GM21423 (cell line): ENCODE data around the gene PDE4DIP.
A peak's percentile ranks its signal among the peaks of the same experiment; 100 is the strongest.
"Not testable (repeated sequence)": the region's sequence is repeated elsewhere in the genome, so short reads cannot be mapped to it uniquely, and the experiment has no call there.

Source experiments
- ATAC-seq: cut with Tn5 transposase; IDR thresholded peaks from one replicate; pipeline ENCODE4 v1.9.1; 2021; ENCODE audit warnings: mild to moderate bottlenecking, moderate library complexity; ENCODE audit not compliant: unreplicated experiment

Gene PDE4DIP

GRCh38 chr1:148967580-148967979, 123.4 kb downstream of the PDE4DIP start:
- ATAC-seq, result not testable (repeated sequence)

DNA sequence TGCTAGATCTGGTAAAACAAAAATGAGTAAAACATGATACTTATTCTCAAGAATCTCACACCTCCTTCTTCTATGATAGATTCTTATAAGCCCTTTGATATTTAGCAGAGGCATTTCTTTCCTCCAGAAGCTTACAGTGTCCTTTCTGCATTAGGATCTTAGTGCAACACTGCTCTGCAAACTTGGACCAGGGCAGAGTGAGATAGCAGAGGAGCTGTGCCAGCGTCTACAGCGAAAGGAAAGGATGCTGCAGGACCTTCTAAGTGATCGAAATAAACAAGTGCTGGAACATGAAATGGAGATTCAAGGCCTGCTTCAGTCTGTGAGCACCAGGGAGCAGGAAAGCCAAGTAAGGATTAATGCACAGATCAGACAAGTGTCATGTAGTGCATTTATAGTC, 124.5 kb downstream of the PDE4DIP start:
- ATAC-seq, result not testable (repeated sequence)

DNA sequence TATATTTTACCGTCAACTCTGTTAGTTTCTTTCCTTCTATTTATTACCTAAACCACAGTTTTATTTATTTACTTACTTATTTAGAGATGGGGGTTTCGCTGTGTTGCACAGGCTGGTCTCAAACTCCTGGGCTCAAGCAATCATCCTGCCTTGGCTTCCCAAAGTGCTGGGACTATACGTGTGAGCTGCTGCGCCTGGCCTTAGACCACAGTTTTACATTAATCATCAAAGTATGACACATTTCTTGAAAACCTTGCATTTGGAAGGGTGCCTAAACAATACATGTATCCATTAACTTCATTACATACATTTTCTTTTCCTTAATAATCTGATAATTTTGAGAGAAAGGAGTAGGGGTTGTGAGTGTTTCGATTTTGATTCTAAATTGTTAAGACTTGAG, 124.9 kb downstream of the PDE4DIP start:
- not testable (repeated sequence) for ATAC-seq

- ATAC-seq, result peak; percentile 38
Measured at GRCh38 chr1:148975453-148975852, 131.2 kb downstream of the PDE4DIP start.

GRCh38 chr1:148975866-148976537, 131.8 kb downstream of the PDE4DIP start:
- peak; percentile 51 for ATAC-seq

DNA sequence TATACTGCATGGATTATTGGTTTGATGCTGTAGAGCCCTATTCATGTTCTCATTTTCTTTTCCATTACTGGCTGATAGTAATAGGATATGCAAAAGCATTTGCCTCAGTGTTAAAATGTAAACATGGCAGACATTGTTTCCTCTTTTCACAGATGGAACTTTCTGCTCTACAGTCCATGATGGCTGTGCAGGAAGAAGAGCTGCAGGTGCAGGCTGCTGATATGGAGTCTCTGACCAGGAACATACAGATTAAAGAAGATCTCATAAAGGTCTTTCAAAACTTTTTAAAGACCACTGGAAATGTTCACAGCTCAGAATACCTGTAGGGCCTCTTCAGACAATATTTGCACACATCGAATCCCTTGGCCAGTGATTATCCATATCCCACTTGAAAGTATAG, 133.6 kb downstream of the PDE4DIP start:
- ATAC-seq, result not testable (repeated sequence)

DNA sequence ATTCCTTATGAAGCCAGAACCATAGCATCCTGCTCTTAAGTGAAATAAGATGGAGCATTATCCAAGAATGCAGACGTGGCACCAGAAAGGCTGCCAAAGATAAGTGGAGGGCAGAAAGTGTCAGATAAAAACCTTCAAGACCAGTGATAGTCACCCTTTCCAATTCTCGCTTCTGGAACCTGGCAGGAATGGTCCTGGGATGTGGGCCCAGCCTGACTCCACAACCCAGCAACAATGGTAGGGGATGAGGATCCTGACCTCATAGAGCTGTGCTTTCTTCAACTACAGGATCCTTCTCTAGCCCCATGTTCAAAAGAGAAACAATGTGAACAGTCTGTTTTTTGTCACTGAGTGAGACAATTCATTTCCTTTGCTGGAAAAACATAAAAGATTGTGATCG, 145.2 kb downstream of the PDE4DIP start:
- not testable (repeated sequence) for ATAC-seq

DNA sequence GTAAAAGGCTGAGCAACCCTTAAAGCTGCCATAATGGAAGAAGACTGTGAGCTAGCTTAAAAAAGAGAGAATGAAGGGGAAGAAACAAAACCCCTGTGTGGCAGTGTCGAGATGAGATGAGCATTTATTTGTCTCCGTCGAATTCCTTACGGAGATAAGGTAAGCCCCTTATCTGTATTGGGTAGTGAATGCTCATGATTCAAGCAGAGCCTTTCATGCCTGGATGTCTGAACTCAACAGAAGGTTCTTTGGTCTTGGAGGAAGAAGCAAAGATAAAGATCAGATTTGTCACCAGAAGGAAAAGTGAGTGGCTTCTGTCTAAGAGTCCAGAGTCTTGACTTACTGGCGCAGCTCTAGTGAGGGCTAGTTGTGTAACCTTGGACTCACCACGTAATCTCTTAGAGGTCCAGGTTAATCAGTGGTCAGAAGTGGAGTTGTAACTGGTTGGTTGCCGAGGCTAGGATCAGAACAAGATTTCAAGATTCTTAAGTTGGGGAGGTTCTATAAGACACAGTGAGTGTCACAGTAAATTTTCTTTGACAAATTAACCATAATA, 146.1 kb downstream of the PDE4DIP start:
- not testable (repeated sequence) for ATAC-seq

DNA sequence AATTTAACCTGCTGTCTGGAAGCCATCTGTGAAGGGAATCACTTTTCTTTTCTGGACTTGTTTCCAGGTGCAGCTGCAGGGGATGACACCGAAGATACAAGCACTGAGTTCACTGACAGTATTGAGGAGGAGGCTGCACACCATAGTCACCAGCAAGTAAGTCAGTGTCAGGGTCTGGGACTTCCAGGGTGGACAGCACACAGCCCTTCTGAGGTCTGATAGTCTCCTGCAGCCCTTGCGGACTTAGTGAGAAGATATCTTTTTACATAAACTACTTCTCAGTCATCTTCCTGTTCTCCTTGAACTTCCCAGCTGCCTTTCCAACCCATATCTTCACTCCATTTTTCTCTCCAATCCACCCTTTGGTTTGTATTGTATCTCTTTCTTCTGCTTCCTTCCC, 147.6 kb downstream of the PDE4DIP start:
- ATAC-seq, result not testable (repeated sequence)

DNA sequence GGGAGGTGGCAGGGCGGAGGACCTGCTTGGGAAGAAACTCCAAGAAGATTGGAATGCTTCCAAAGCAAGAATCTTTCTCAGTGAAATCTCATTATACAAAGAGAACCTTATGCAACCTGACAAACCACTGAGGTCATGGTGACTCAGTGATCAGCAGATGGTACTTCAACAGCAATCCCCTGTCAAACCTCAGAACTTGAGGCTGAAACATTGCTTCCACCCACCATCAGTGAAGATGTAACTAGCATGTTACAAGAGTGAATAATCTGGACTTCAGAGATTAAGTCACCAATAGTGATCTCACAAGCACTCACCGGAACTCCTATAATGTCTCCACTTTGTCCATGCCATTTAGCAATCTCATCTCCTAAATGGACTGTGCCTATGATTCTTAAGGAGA, 148.1 kb downstream of the PDE4DIP start:
- ATAC-seq, result not testable (repeated sequence)

GRCh38 chr1:148996449-148997224, 152.4 kb downstream of the PDE4DIP start:
- not testable (repeated sequence) for ATAC-seq

- ATAC-seq, result not testable (repeated sequence)
Measured at GRCh38 chr1:148997405-148997804, 153.2 kb downstream of the PDE4DIP start.

GRCh38 chr1:149002664-149003063, 158.4 kb downstream of the PDE4DIP start:
- not testable (repeated sequence) for ATAC-seq

DNA sequence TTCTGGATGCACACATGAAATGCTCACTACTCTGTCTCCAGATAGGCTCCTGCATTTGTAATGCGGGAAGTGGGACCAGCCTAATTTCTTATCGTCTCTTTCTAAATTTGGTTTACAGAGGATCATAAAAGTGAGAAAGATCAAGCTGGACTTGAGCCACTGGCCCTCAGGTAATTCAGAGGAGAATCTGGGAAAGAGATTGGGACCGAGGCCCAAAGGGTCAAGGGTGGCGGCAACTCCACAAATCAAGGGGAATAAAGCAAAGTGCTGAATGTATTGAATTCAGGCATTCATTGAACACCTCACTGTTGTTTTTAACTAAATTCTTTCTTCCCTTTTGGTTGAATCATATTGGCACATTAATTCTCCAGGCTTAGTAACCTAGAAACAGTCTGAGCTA, 164.1 kb downstream of the PDE4DIP start:
- not testable (repeated sequence) for ATAC-seq

DNA sequence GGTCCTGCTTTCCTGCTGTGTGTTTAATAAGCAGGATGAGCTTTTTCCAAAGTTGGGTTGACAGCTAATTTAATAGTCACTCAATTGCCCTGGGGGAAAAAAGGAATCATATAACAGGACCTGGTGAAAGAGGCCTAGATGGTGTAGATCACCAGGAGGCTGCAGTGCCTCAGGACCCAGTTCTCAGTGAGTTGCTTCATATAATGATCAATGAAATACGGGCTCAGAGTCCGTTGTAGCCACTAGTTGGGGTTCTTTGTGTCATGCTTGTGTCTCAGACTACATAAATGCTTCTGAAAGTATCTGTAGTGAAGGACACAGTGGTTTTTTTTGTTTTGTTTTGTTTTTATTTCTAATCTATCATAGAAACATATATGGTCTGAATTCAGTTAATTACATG, 164.5 kb downstream of the PDE4DIP start:
- ATAC-seq, result not testable (repeated sequence)

DNA sequence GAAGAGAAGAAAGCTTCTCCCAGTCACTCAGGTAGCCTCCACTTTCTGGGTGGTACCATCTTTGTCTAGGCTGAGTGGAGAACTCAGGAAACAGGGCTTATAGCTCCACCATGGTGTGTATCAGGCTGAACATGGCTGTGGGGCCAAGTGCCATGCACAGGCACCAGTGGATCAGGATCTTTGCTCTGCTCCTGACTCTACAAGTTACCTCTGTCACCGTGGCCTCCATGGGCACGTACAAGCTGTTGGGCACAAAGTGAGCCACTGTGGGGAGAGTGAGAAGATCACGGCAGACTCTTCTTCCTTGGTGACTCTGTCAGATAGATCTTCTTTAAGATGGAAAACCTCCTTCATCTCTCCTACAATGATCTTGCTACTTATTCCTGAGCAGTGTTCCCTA, 165.5 kb downstream of the PDE4DIP start:
- not testable (repeated sequence) for ATAC-seq

DNA sequence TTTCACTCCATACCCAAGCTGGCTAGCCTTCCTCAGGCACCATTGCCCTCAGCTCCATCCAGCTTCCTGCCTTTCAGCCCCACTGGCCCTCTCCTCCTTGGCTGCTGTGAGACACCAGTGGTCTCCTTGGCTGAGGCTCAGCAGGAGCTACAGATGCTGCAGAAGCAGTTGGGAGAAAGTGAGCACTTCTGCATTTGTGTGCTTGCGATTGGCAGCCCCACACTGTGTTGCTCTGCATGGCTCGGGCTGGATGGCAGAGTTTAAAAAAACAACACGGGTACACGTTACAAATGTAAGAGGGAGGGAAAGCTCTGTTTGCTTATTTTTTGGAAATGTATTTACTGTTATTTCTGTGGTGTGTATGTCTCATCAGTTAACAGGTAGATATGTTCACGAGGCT, 168.4 kb downstream of the PDE4DIP start:
- not testable (repeated sequence) for ATAC-seq

- ATAC-seq, result not testable (repeated sequence)
Measured at GRCh38 chr1:149013513-149013912, 169.3 kb downstream of the PDE4DIP start.

DNA sequence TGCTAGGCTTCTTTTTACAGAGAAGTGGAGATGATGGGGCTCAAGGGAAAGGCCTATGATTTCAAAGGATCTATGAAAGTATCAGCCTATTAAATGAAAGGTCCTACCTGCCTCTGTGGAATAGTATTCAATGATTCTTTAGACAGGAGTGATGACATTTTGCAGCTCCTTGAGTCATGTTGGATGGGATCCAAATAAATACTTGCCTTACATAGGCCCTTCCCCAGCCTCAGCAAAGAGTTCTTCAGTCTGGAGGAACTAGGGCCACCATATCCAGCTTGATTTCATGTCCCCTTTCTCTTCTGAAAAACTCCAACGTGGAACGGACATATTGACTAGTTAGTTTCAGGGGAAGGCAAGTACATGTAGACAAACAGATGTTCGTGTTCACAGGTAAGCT, 171.3 kb downstream of the PDE4DIP start:
- not testable (repeated sequence) for ATAC-seq

DNA sequence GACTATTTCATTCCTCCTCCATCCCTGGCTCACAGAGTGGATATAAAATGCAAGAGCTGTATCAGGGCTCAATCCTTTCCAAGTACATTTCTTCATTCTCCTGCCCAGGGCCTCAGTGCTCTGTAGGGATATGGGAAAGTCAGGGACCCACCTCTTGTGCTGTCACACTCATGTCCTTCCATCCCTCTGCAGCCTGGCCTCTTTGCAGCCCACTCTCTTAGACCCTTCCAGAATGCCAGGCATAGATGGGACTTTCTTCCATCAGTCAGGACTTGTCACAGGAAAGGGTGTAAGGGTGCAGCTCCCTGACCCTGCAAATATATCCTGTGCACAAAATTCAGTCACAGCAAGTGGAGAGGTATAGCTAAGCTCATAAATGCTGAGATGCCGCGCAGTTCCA, 172.4 kb downstream of the PDE4DIP start:
- not testable (repeated sequence) for ATAC-seq

GRCh38 chr1:149018577-149018976, 174.3 kb downstream of the PDE4DIP start:
- not testable (repeated sequence) for ATAC-seq

DNA sequence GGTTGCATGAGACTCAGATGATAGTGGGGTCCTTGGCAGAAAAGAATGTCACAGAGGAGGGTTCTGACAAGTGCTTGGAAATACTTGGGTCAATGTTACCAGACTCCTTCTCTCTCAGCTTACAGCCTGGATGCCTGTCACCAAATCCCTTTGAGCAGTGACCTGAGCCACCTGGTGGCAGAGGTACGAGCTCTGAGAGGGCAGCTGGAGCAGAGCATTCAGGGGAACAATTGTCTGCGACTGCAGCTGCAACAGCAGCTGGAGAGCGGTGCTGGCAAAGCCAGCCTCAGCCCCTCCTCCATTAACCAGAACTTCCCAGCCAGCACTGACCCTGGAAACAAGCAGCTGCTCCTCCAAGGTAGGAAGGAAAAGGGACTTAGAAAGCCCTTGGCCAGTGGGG, 180.1 kb downstream of the PDE4DIP start:
- ATAC-seq, result not testable (repeated sequence)
